Ascending aorta (tissue), 2 donors: ENCODE data around the gene LAMA4. TPM values are rescaled to one million over a fixed set of nuclear protein-coding genes. Genes with fewer than 3 reads are reported as not detected.

ENCODE experiments used
- DNase-seq, 2 donors: peaks; one replicate each; pipeline ENCODE4 v3.0.0-alpha.2; 2019; ENCODE audit warnings: low spot score in 2 of 2
- H3K27ac ChIP-seq, 2 donors: fragments of 200-600 bp; sonication (generic); one replicate each; pipeline ENCODE4 v1.5.1; 2016 to 2017; ENCODE audit warnings: mild to moderate bottlenecking in 1 of 2
- H3K27me3 ChIP-seq: fragments of 200-600 bp; sonication (generic); one replicate; pipeline ENCODE4 v1.5.1; 2017
- H3K36me3 ChIP-seq, 2 donors: fragments of 200-600 bp; sonication (generic); one replicate each; pipeline ENCODE4 v1.5.1; 2016
- H3K4me1 ChIP-seq, 2 donors: fragments of 200-600 bp; sonication (generic); one replicate each; pipeline ENCODE4 v1.5.1; 2016 to 2017; ENCODE audit warnings: mild to moderate bottlenecking in 1 of 2
- H3K4me3 ChIP-seq, 2 donors: fragments of 200-600 bp; sonication (generic); one replicate each; pipeline ENCODE4 v1.5.1; 2016 to 2017; ENCODE audit warnings: mild to moderate bottlenecking in 1 of 2
- H3K9me3 ChIP-seq, 2 donors: fragments of 200-600 bp; sonication (generic); one replicate each; pipeline ENCODE4 v1.5.1; 2016
- CTCF ChIP-seq, 3 experiments: fragments of 200-600 bp in 2 of 3; fragments of 450-650 bp in 1 of 3; sonication (generic) in 2 of 3; IDR thresholded peaks; one replicate each; pipeline ENCODE4 v1.5.1; 2016 to 2019; ENCODE audit warnings: antibody characterized with exemption in 3 of 3, mild to moderate bottlenecking in 1 of 3, moderate library complexity in 1 of 3
- intact Hi-C: fragments of 100-400 bp; cut with DNase I; formaldehyde crosslinking; loops from one replicate; pipeline ENCODE4 v1.15.1; 2023
- total RNA-seq: library from RNA; depleted of rRNA; stranded (reverse); fragments of >200 nt; gene quantifications from one replicate; pipeline ENCODE4 v1.1.0, GENCODE V29; 2016

Gene LAMA4
- total RNA-seq, 1 donor from 2014 or later, result 49.0 TPM

GRCh38 chr6:112228480-112229332 is 25.7 kb downstream of the LAMA4 start:
- H3K9me3 ChIP-seq, result no peaks in the 10 kb centered on the region
- DNase-seq, result no peak
- H3K27me3 ChIP-seq, result no peaks in the 10 kb centered on the region
- H3K27ac ChIP-seq, result peak overlapping the region in 1 of 2 donors; percentile 31
- no peak overlapping the region for H3K4me3 ChIP-seq
- no peak for TF ChIP-seq CTCF (IDR thresholded peaks at IDR 0.05)
- intact Hi-C loops, result no loop called here
- H3K4me1 ChIP-seq, result peaks cover 3 to 5% of the 10 kb centered on the region in 2 donors
- no peaks in the 10 kb centered on the region for H3K36me3 ChIP-seq

GRCh38 chr6:112227992-112228391 is 26.4 kb downstream of the LAMA4 start:
- TF ChIP-seq CTCF (IDR thresholded peaks at IDR 0.05), result no peak
- intact Hi-C loops, result no loop called here
- Histone ChIP-seq H3K27ac (peak overlapping the region; percentile 47), H3K36me3 (no peaks in the 10 kb centered on the region), H3K4me3 (no peak overlapping the region), H3K4me1 (peaks cover under 1 to 8% of the 10 kb centered on the region in 2 donors), H3K27me3 (no peaks in the 10 kb centered on the region), H3K9me3 (no peaks in the 10 kb centered on the region)
- DNase-seq, result no peak

- H3K4me3 ChIP-seq, result no peak overlapping the region
- DNase-seq, result no peak
- H3K4me1 ChIP-seq, result peaks cover 3 to 14% of the 10 kb centered on the region in 2 donors
- TF ChIP-seq CTCF (IDR thresholded peaks at IDR 0.05), result no peak
- no peaks in the 10 kb centered on the region for H3K27me3 ChIP-seq
- no peaks in the 10 kb centered on the region for H3K9me3 ChIP-seq
- intact Hi-C loops, result no loop called here
- H3K27ac ChIP-seq, result peak overlapping the region in 1 of 2 donors; percentile 47
- H3K36me3 ChIP-seq, result no peaks in the 10 kb centered on the region
These were observed 27.0 kb downstream of the LAMA4 start for GRCh38 chr6:112227411-112227810.

DNA sequence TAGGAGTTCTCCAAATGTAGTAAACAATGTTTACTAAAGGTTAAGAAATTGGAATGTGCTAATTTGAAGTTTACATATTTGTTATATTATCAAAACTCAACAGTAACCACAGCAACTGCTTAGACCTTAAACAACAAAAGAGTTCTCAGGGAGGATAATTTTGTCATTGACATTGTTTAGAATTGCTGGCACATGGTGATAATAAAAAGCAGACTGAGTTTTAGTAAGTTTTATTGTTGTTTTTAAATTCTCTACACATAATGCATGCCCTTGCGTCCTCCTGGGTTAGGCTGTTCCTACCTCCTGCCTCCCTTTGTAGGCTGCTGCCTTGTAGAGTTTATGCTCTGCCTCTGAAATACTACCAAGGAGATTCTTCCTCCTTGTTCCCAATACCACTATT is 28.7 kb downstream of the LAMA4 start:
- Histone ChIP-seq H3K36me3 (no peaks in the 10 kb centered on the region), H3K4me1 (peaks cover 4 to 19% of the 10 kb centered on the region in 2 donors), H3K4me3 (no peak overlapping the region), H3K27me3 (no peaks in the 10 kb centered on the region), H3K9me3 (no peaks in the 10 kb centered on the region), H3K27ac (no peak overlapping the region)
- TF ChIP-seq CTCF (IDR thresholded peaks at IDR 0.05), result no peak
- DNase-seq, result no peak
- intact Hi-C loops, result no loop called here

DNA sequence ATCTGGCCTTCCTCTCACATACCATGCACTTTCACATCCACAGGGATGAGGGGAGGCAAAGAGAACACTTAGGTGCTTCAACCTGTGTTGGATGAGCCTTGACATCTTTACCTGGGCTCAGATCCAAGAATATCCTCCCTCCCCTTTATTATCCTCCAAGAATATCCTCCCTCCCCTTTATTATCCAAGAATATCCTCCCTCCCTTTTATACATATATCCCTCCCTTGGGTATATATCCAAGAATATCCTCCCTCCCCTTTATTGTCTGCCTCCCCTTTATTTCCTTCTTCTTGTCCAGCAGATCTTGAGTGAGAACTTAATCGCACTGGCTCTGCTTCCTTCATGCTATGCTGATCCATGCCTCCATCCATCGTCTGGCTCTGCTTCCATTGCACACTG is 30.3 kb downstream of the LAMA4 start:
- intact Hi-C loops, result no loop called here
- H3K27ac ChIP-seq, result peak overlapping the region; percentile 45 to 72
- peaks cover 4 to 19% of the 10 kb centered on the region in 2 donors for H3K4me1 ChIP-seq
- no peaks in the 10 kb centered on the region for H3K9me3 ChIP-seq
- H3K36me3 ChIP-seq, result no peaks in the 10 kb centered on the region
- no peak overlapping the region for H3K4me3 ChIP-seq
- no peaks in the 10 kb centered on the region for H3K27me3 ChIP-seq
- no peak for TF ChIP-seq CTCF (IDR thresholded peaks at IDR 0.05)
- DNase-seq, result no peak
